Common myeloid progenitor, CD34-positive (primary cell): ENCODE measurements around the gene ZNF550.

Experiments
- CTCF ChIA-PET: fragments of 350-600 bp; sonication (Branson Sonifier 250); formaldehyde crosslinking; loops from one replicate; lab custom pipeline; 2021; ENCODE audit warnings: antibody characterized with exemption; lab: Charles Lee
- POLR2A ChIA-PET: fragments of 350-600 bp; sonication (Branson Sonifier 250); formaldehyde crosslinking; loops from one replicate; lab custom pipeline; 2021; ENCODE audit warnings: antibody characterized with exemption; lab: Charles Lee
- DNase-seq, 3 donors: peaks; one replicate each; pipeline versions ENCODE4 v3.0.0 to v3.0.0-alpha.2; 2013
- H3K27ac ChIP-seq, 2 experiments: 1 replicate in 1 of 2; 2 replicates in 1 of 2; pipeline ENCODE4 v1.7.0; 2013; ENCODE audit warnings: inconsistent platforms in 2 of 2, low read length in 2 of 2, mild to moderate bottlenecking in 2 of 2, low read depth in 1 of 2, moderate library complexity in 1 of 2; ENCODE audit not compliant: severe bottlenecking in 2 of 2, insufficient read depth in 1 of 2, poor library complexity in 1 of 2
- H3K27me3 ChIP-seq, 5 experiments: replicated peaks in 2 of 5; 1 replicate in 3 of 5; 2 replicates in 2 of 5; pipeline versions ENCODE4 v1.6.1 to v1.7.0; 2013; ENCODE audit warnings: low read length in 4 of 5, mild to moderate bottlenecking in 2 of 5, moderate library complexity in 2 of 5, inconsistent platforms in 1 of 5; ENCODE audit not compliant: insufficient read depth in 5 of 5, control insufficient read depth in 4 of 5
- H3K36me3 ChIP-seq, 4 experiments: 1 replicate in 2 of 4; 2 replicates in 2 of 4; pipeline versions ENCODE4 v1.6.1 to v1.7.0; 2013; ENCODE audit warnings: low read length in 3 of 4, control low read depth in 1 of 4, mild to moderate bottlenecking in 1 of 4; ENCODE audit not compliant: control insufficient read depth in 4 of 4, insufficient read depth in 4 of 4
- H3K4me1 ChIP-seq, 4 experiments: 1 replicate in 3 of 4; 2 replicates in 1 of 4; pipeline versions ENCODE4 v1.6.1 to v1.7.1; 2013; ENCODE audit warnings: low read length in 3 of 4, mild to moderate bottlenecking in 3 of 4, control low read depth in 1 of 4, inconsistent platforms in 1 of 4, moderate library complexity in 1 of 4; ENCODE audit not compliant: control insufficient read depth in 4 of 4, insufficient read depth in 4 of 4; ENCODE audit errors: control extremely low read depth in 1 of 4
- H3K4me3 ChIP-seq, 7 experiments: 1 replicate in 4 of 7; 2 replicates in 3 of 7; pipeline versions ENCODE4 v1.5.1 to v1.7.0; 2013; ENCODE audit warnings: mild to moderate bottlenecking in 7 of 7, low read length in 6 of 7, moderate library complexity in 6 of 7, inconsistent platforms in 2 of 7, low read depth in 2 of 7, control low read depth in 1 of 7; ENCODE audit not compliant: insufficient read depth in 4 of 7, control insufficient read depth in 1 of 7; ENCODE audit errors: extremely low read depth in 1 of 7
- H3K9me3 ChIP-seq, 5 experiments: 1 replicate in 4 of 5; 2 replicates in 1 of 5; pipeline versions ENCODE4 v1.6.1 to v1.7.1; 2013; ENCODE audit warnings: low read length in 4 of 5, mild to moderate bottlenecking in 2 of 5, inconsistent platforms in 1 of 5, low read depth in 1 of 5, moderate library complexity in 1 of 5; ENCODE audit not compliant: control insufficient read depth in 4 of 5, insufficient read depth in 2 of 5; ENCODE audit errors: control extremely low read depth in 1 of 5
- WGBS: methylation state at CpG from one replicate; pipeline ENCODE4 v1.1.5; 2013; ENCODE audit not compliant: insufficient coverage; 5-methylcytosine and 5-hydroxymethylcytosine counted together

ZNF550 gene

GRCh38 chr19:57583104-57583520 is 23.4 kb upstream of the ZNF550 start:
- peaks cover 0 to 24% (median 17%) of the 10 kb centered on the region in 4 experiments for H3K4me1 ChIP-seq
- DNase-seq, result no peak
- 54% methylated on average over 20 of the region's 21 CpGs for WGBS
- ChIA-PET POLR2A (interaction anchor here (0.8 kb wide), 1 partner anchor 83 kb away, joined by 3 read pairs; the partner anchor contains the start of gene ZNF773), CTCF (no interaction called here)
- H3K27me3 ChIP-seq, result no peaks in the 10 kb centered on the region
- no peak overlapping the region for H3K27ac ChIP-seq
- H3K4me3 ChIP-seq, result peak overlapping the region in 2 of 7 experiments; percentile 77 to 80
- H3K36me3 ChIP-seq, result peaks cover 6 to 26% (median 20%) of the 10 kb centered on the region in 4 experiments
- H3K9me3 ChIP-seq, result peaks cover 1 to 41% (median 33%) of the 10 kb centered on the region in 5 experiments

GRCh38 chr19:57578487-57579205 is 19.0 kb upstream of the ZNF550 start, which contains the start of gene ZNF416:
Gene ZNF416, minus strand, starts transcription at chr19:57578911. Its CDS starts 207 bp downstream, at chr19:57578704.
- H3K9me3 ChIP-seq, result peaks cover 11 to 56% (median 40%) of the 10 kb centered on the region in 5 experiments
- DNase-seq, result peak; percentile 99 to 100 (median 100)

GRCh38 chr19:57576661-57577060 is 17.0 kb upstream of the ZNF550 start:
- Histone ChIP-seq H3K9me3 (peaks cover 18 to 59% (median 53%) of the 10 kb centered on the region in 5 experiments), H3K36me3 (peaks cover 43 to 56% (median 53%) of the 10 kb centered on the region in 4 experiments), H3K27ac (no peak overlapping the region), H3K27me3 (no peaks in the 10 kb centered on the region), H3K4me3 (no peak overlapping the region), H3K4me1 (peaks cover 0 to 12% (median 8%) of the 10 kb centered on the region in 4 experiments)
- ChIA-PET POLR2A (no interaction called here), CTCF (no interaction called here)
- no peak for DNase-seq

More at GRCh38 chr19:57578487-57579205, 19.0 kb upstream of the ZNF550 start, which contains the start of gene ZNF416:
- Histone ChIP-seq H3K27me3 (no peaks in the 10 kb centered on the region), H3K4me3 (peak within 1 kb of the TSS; percentile 75 to 92 (median 90)), H3K4me1 (peaks cover 0 to 18% (median 13%) of the 10 kb centered on the region in 4 experiments), H3K36me3 (peaks cover 26 to 37% (median 33%) of the 10 kb centered on the region in 4 experiments), H3K27ac (peak within 1 kb of the TSS; percentile 49 to 85)
- ChIA-PET POLR2A (interaction anchor here (0.5 to 0.6 kb wide), 3 partner anchors 51 to 1199 kb away, joined by 3 to 5 read pairs (median 4); no protein-coding TSS in a partner anchor), CTCF (interaction anchor here (1.5 kb wide), 1 partner anchor 21 kb away, joined by 3 read pairs; no protein-coding TSS in a partner anchor)
- WGBS, result under 1% methylated on average over 50 of the region's 62 CpGs

- no peak overlapping the region for H3K4me3 ChIP-seq
- no peak overlapping the region for H3K27ac ChIP-seq
- no peak for DNase-seq
- peaks cover 24 to 92% (median 82%) of the 10 kb centered on the region in 5 experiments for H3K9me3 ChIP-seq
- H3K4me1 ChIP-seq, result no peaks in the 10 kb centered on the region
- POLR2A ChIA-PET, result no interaction called here
- H3K36me3 ChIP-seq, result peaks cover 44 to 67% (median 60%) of the 10 kb centered on the region in 4 experiments
- CTCF ChIA-PET, result no interaction called here
- no peaks in the 10 kb centered on the region for H3K27me3 ChIP-seq
- WGBS, result 100% methylated on average over 1 of the region's 3 CpGs
These were observed 12.8 kb upstream of the ZNF550 start for GRCh38 chr19:57572415-57572947.

GRCh38 chr19:57570707-57571106 is 11.0 kb upstream of the ZNF550 start:
- no peak overlapping the region for H3K27ac ChIP-seq
- CTCF ChIA-PET, result no interaction called here

GRCh38 chr19:57566396-57567265 is 7.0 kb upstream of the ZNF550 start:
- WGBS, result 55% methylated on average over 4 of the region's 7 CpGs
- Histone ChIP-seq H3K36me3 (peaks cover under 1 to 13% (median 6%) of the 10 kb centered on the region in 4 experiments), H3K9me3 (peaks cover 5 to 86% (median 71%) of the 10 kb centered on the region in 5 experiments), H3K27me3 (no peaks in the 10 kb centered on the region), H3K27ac (no peak overlapping the region), H3K4me3 (no peak overlapping the region), H3K4me1 (no peaks in the 10 kb centered on the region)
- POLR2A ChIA-PET, result no interaction called here
- CTCF ChIA-PET, result no interaction called here
- DNase-seq, result peak; percentile 54 to 68 (median 63)

More at GRCh38 chr19:57570707-57571106, 11.0 kb upstream of the ZNF550 start:
- H3K4me1 ChIP-seq, result no peaks in the 10 kb centered on the region
- H3K4me3 ChIP-seq, result no peak overlapping the region
- POLR2A ChIA-PET, result no interaction called here
- no peaks in the 10 kb centered on the region for H3K27me3 ChIP-seq
- peaks cover 37 to 53% (median 46%) of the 10 kb centered on the region in 4 experiments for H3K36me3 ChIP-seq
- H3K9me3 ChIP-seq, result peaks cover 22 to 95% (median 87%) of the 10 kb centered on the region in 5 experiments
- DNase-seq, result no peak
